WTC11 (cell line): ENCODE data around the gene EFEMP2. TPM values are rescaled to one million over a fixed set of nuclear protein-coding genes. Genes with fewer than 3 reads are reported as not detected.
"Not testable (repeated sequence)": the region's sequence is repeated elsewhere in the genome, so short reads cannot be mapped to it uniquely, and the experiment has no call there.

Experiments used
- ATAC-seq: fragments of 200-7000 bp; cut with Tn5 transposase; 2 replicates; pipeline ENCODE4 v1.10.0; 2021; ENCODE audit warnings: mild to moderate bottlenecking, moderate library complexity
- CTCF ChIA-PET: fragments of 300-600 bp; sonication (Branson Sonifier 250); formaldehyde crosslinking; loops from one replicate; lab custom pipeline; 2021; ENCODE audit warnings: antibody characterized with exemption; lab: Charles Lee
- POLR2A ChIA-PET: fragments of 350-600 bp; sonication (Branson Sonifier 250); formaldehyde crosslinking; loops from one replicate; lab custom pipeline; 2021; ENCODE audit warnings: antibody characterized with exemption; lab: Charles Lee
- DNase-seq: peaks from one replicate; pipeline ENCODE4 v3.0.0; 2021; ENCODE audit warnings: low spot score
- H3K27ac Mint-ChIP-seq: 2 replicates; pipeline ENCODE4 v1.8.0; 2021; ENCODE audit warnings: mixed read lengths
- H3K27me3 Mint-ChIP-seq: 2 replicates; pipeline ENCODE4 v1.8.0; 2021; ENCODE audit warnings: low read depth, mild to moderate bottlenecking, moderate library complexity, mixed read lengths
- H3K36me3 Mint-ChIP-seq: 2 replicates; pipeline ENCODE4 v1.8.0; 2021; ENCODE audit warnings: mixed read lengths
- H3K4me1 Mint-ChIP-seq: 2 replicates; pipeline ENCODE4 v1.8.0; 2022; ENCODE audit warnings: mixed read lengths
- H3K4me3 Mint-ChIP-seq: 2 replicates; pipeline ENCODE4 v1.8.0; 2021; ENCODE audit warnings: mild to moderate bottlenecking, moderate library complexity, mixed read lengths
- H3K9me3 Mint-ChIP-seq: 2 replicates; pipeline ENCODE4 v1.8.0; 2021; ENCODE audit warnings: mixed read lengths
- GABPB1 ChIP-seq: sonication (generic); formaldehyde crosslinking; IDR thresholded peaks from 2 replicates; pipeline ENCODE4 v1.8.1; 2023; ENCODE audit warnings: mild to moderate bottlenecking, missing genetic modification reagents
- GRHL2 ChIP-seq: fragments of 250-450 bp; sonication (Bioruptor Pico); IDR thresholded peaks from 2 replicates; pipeline ENCODE4 v1.8.0; 2022; ENCODE audit warnings: mild to moderate bottlenecking, moderate library complexity; ENCODE audit not compliant: insufficient replicate concordance, severe bottlenecking
- NFATC4 ChIP-seq: fragments of 250-450 bp; sonication (Bioruptor Pico); IDR thresholded peaks from 2 replicates; pipeline ENCODE4 v1.9.0; 2021; ENCODE audit warnings: mild to moderate bottlenecking
- SOX15 ChIP-seq: fragments of 250-450 bp; sonication (Bioruptor Pico); IDR thresholded peaks from 2 replicates; pipeline ENCODE4 v1.9.0; 2021; ENCODE audit warnings: mild to moderate bottlenecking
- SP1 ChIP-seq: sonication (generic); formaldehyde crosslinking; conservative IDR thresholded peaks from 2 replicates; pipeline ENCODE4 v1.8.1; 2022; ENCODE audit warnings: missing genetic modification reagents
- TCF7 ChIP-seq: sonication (generic); formaldehyde crosslinking; IDR thresholded peaks from 2 replicates; pipeline ENCODE4 v1.8.0; 2022; ENCODE audit warnings: mild to moderate bottlenecking, low read depth, missing genetic modification reagents, moderate library complexity
- TEAD4 ChIP-seq: sonication (generic); formaldehyde crosslinking; IDR thresholded peaks from 2 replicates; pipeline ENCODE4 v1.8.0; 2022; ENCODE audit warnings: mild to moderate bottlenecking, missing genetic modification reagents
- ZNF532 ChIP-seq: fragments of 250-450 bp; sonication (Bioruptor Pico); IDR thresholded peaks from 2 replicates; pipeline ENCODE4 v1.9.0; 2021; ENCODE audit warnings: mild to moderate bottlenecking, borderline replicate concordance
- total RNA-seq: library from RNA; stranded (reverse); gene quantifications from 3 replicates; pipeline ENCODE4 v1.2.3, GENCODE V29; 2021

EFEMP2 gene
- total RNA-seq, 1 experiment from 2014 or later: 14.2 TPM

- TF ChIP-seq TEAD4 (CRISPR knock-in tag) (no peak; the same call in 1 of the 2 replicates), SP1 (CRISPR knock-in tag) (peak; percentile 99), ZNF532 (CRISPR knock-in tag) (no peak), TCF7 (CRISPR knock-in tag) (no peak)
Observed at GRCh38 chr11:65833297-65834030, 39.1 kb downstream of the EFEMP2 start, which contains the start of gene SNX32 (continued).

- DNase-seq, H3K27ac Mint-ChIP-seq, H3K9me3 Mint-ChIP-seq, H3K4me1 Mint-ChIP-seq, ATAC-seq, H3K36me3 Mint-ChIP-seq: not testable (repeated sequence)
- ChIA-PET CTCF (interaction anchor here (0.9 to 4.1 kb wide), 10 partner anchors 11 to 120 kb away, joined by 3 to 35 read pairs (median 8); partner anchors contain the start of genes FIBP, KAT5 and MUS81), POLR2A (interaction anchor here (1.1 to 2.4 kb wide), 3 partner anchors 13 to 28 kb away, joined by 3 to 16 read pairs (median 4); partner anchors contain the start of gene MUS81)
- peaks cover 19% of the 10 kb centered on the region for H3K27me3 Mint-ChIP-seq
- H3K4me3 Mint-ChIP-seq: peak overlapping the region; percentile 12
Observed at GRCh38 chr11:65832231-65832630, 40.4 kb downstream of the EFEMP2 start.

GRCh38 chr11:65829459-65829858 lies 43.1 kb downstream of the EFEMP2 start:
- H3K4me1 Mint-ChIP-seq: peaks cover 10% of the 10 kb centered on the region
- peaks cover 5% of the 10 kb centered on the region; the same call in 1 of the 2 replicates for H3K9me3 Mint-ChIP-seq
- DNase-seq (no peak), ATAC-seq (no peak)
- no peak for TF ChIP-seq TEAD4 (CRISPR knock-in tag)
- TF ChIP-seq GRHL2: no peak
- no peak for TF ChIP-seq SOX15
- CTCF ChIA-PET: interaction anchor here (1.1 to 4.7 kb wide), 3 partner anchors 49 to 85 kb away, joined by 3 to 36 read pairs (median 7); partner anchors contain the start of gene AP5B1
- H3K27ac Mint-ChIP-seq: 0 out of 2 replicates have a peak overlapping the region, but pooled peaks have one; percentile 21
- POLR2A ChIA-PET: interaction anchor here (1.0 kb wide), 1 partner anchor 17 kb away, joined by 3 read pairs; no protein-coding TSS in a partner anchor
- H3K36me3 Mint-ChIP-seq: no peaks in the 10 kb centered on the region
- H3K27me3 Mint-ChIP-seq: peaks cover 19% of the 10 kb centered on the region
- no peak overlapping the region for H3K4me3 Mint-ChIP-seq

DNA sequence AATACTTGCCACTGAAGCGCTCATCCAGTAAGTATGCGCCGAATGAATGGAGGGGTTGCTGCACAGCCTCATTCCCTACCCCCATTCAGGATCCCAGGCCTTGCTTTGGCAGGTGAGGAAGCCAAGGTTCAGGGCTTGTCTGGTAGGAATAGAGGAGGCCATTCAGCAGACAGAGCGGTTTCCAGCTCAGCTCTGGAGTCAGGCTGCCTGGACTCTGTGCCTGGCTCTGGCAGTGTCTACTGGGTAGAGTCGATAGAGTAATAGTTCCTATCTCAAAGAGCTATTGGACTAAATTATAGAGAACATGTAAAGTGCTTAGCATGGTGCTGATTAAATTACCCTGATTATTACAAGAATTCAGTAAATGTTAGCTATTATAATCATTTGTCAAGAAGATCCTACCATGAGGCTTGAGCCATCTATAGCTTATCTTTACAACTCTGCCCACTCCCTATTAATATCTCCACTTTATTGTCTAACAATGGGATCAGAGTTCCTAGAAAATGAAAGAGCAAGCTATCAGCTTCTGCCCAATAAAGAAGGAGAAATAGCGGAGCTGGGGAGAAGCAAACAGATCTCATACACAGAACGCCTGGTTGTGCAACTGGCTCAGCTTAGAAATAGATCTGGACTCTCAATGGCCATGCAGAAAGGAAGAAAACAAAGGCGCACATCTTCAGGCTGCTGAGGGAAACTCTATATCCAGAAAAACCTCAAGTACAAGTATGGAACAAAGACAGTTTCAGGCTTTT lies 45.4 kb downstream of the EFEMP2 start:
- TF ChIP-seq GABPB1 (no peak), NFATC4 (CRISPR knock-in tag) (no peak)
- TF ChIP-seq, all 79 proteins: peak for 0
- Mint-ChIP-seq H3K4me3 (no peak overlapping the region), H3K4me1 (peaks cover 4% of the 10 kb centered on the region; the same call in 1 of the 2 replicates), H3K27ac (no peak overlapping the region), H3K36me3 (no peaks in the 10 kb centered on the region), H3K9me3 (no peaks in the 10 kb centered on the region), H3K27me3 (peaks cover 8% of the 10 kb centered on the region)
- CTCF ChIA-PET: interaction anchor here (0.5 to 4.7 kb wide), 4 partner anchors 24 to 129 kb away, joined by 3 to 36 read pairs (median 4); partner anchors contain the start of genes AP5B1 and FIBP
- no peak for ATAC-seq
- POLR2A ChIA-PET: interaction anchor here (0.5 to 1.8 kb wide), 3 partner anchors 24 to 486 kb away, joined by 3 to 4 read pairs (median 4); no protein-coding TSS in a partner anchor
- DNase-seq: no peak
